Measurements from ENCODE around the gene SLC5A4. TPM values are rescaled to one million over a fixed set of nuclear protein-coding genes. Genes with fewer than 3 reads are reported as not detected.
"Not testable (repeated sequence)": the region's sequence is repeated elsewhere in the genome, so short reads cannot be mapped to it uniquely, and the experiment has no call there.

The SLC5A4 gene

GRCh38 chr22:32195900-32196299 lies 59.2 kb downstream of the SLC5A4 start:
- not testable (repeated sequence) for H3K4me2 ChIP-seq (ENCODE audit: low read length); H3K4me1 ChIP-seq (ENCODE audit: control insufficient read depth, insufficient read depth, low read length); H3K27me3 ChIP-seq (ENCODE audit: control insufficient read depth, insufficient read depth, low read length); H3K9ac ChIP-seq (ENCODE audit: low read depth, low read length); H3K9me3 ChIP-seq (replicated peaks; ENCODE audit: low read length); H3K4me3 ChIP-seq (ENCODE audit: low read length); H3K36me3 ChIP-seq (ENCODE audit: insufficient read depth, low read length)

GRCh38 chr22:32193346-32193745 lies 61.8 kb downstream of the SLC5A4 start:
- H3K27me3 ChIP-seq (ENCODE audit: control insufficient read depth, insufficient read depth, low read length); H3K4me3 ChIP-seq (ENCODE audit: low read length); H3K36me3 ChIP-seq (ENCODE audit: insufficient read depth, low read length); H3K9ac ChIP-seq (ENCODE audit: low read depth, low read length); H3K4me2 ChIP-seq (ENCODE audit: low read length); H3K9me3 ChIP-seq (replicated peaks; ENCODE audit: low read length); H3K4me1 ChIP-seq (ENCODE audit: control insufficient read depth, insufficient read depth, low read length): not testable (repeated sequence)

- not testable (repeated sequence) for H3K4me1 ChIP-seq (ENCODE audit: control insufficient read depth, insufficient read depth, low read length); H3K36me3 ChIP-seq (ENCODE audit: insufficient read depth, low read length); H3K4me2 ChIP-seq (ENCODE audit: low read length); H3K9me3 ChIP-seq (replicated peaks; ENCODE audit: low read length); H3K4me3 ChIP-seq (ENCODE audit: low read length); H3K9ac ChIP-seq (ENCODE audit: low read depth, low read length); H3K27me3 ChIP-seq (ENCODE audit: control insufficient read depth, insufficient read depth, low read length)
Measured at GRCh38 chr22:32191021-32191420, 64.1 kb downstream of the SLC5A4 start.

- H3K36me3 ChIP-seq (ENCODE audit: insufficient read depth, low read length), result no peaks in the 10 kb centered on the region
- H3K9me3 ChIP-seq (replicated peaks; ENCODE audit: low read length), result no peaks in the 10 kb centered on the region
- H3K9ac ChIP-seq (ENCODE audit: low read depth, low read length), result no peak overlapping the region
- no peak overlapping the region for H3K4me3 ChIP-seq (ENCODE audit: low read length)
- no peaks in the 10 kb centered on the region for H3K4me1 ChIP-seq (ENCODE audit: control insufficient read depth, insufficient read depth, low read length)
- no peak overlapping the region for H3K4me2 ChIP-seq (ENCODE audit: low read length)
- no peaks in the 10 kb centered on the region for H3K27me3 ChIP-seq (ENCODE audit: control insufficient read depth, insufficient read depth, low read length)
Measured at GRCh38 chr22:32185821-32186220, 69.3 kb downstream of the SLC5A4 start.

- Histone ChIP-seq H3K36me3 (ENCODE audit: insufficient read depth, low read length) (no peaks in the 10 kb centered on the region), H3K27me3 (ENCODE audit: control insufficient read depth, insufficient read depth, low read length) (peaks cover 3% of the 10 kb centered on the region)
Measured at GRCh38 chr22:32183625-32184024, 71.5 kb downstream of the SLC5A4 start.

GRCh38 chr22:32181043-32181442 lies 74.1 kb downstream of the SLC5A4 start:
- H3K9ac ChIP-seq (ENCODE audit: low read depth, low read length), result no peak overlapping the region
- H3K4me1 ChIP-seq (ENCODE audit: control insufficient read depth, insufficient read depth, low read length), result no peaks in the 10 kb centered on the region
- no peaks in the 10 kb centered on the region for H3K9me3 ChIP-seq (replicated peaks; ENCODE audit: low read length)
- H3K36me3 ChIP-seq (ENCODE audit: insufficient read depth, low read length), result no peaks in the 10 kb centered on the region
- H3K27me3 ChIP-seq (ENCODE audit: control insufficient read depth, insufficient read depth, low read length), result peaks cover 5% of the 10 kb centered on the region
- H3K4me2 ChIP-seq (ENCODE audit: low read length), result no peak overlapping the region
- no peak overlapping the region for H3K4me3 ChIP-seq (ENCODE audit: low read length)

More at GRCh38 chr22:32183625-32184024, 71.5 kb downstream of the SLC5A4 start:
- Histone ChIP-seq H3K4me1 (ENCODE audit: control insufficient read depth, insufficient read depth, low read length) (no peaks in the 10 kb centered on the region), H3K4me2 (ENCODE audit: low read length) (no peak overlapping the region), H3K9me3 (replicated peaks; ENCODE audit: low read length) (no peaks in the 10 kb centered on the region), H3K4me3 (ENCODE audit: low read length) (no peak overlapping the region), H3K9ac (ENCODE audit: low read depth, low read length) (no peak overlapping the region)

GRCh38 chr22:32177221-32177765 lies 77.9 kb downstream of the SLC5A4 start:
- Histone ChIP-seq H3K9me3 (replicated peaks; ENCODE audit: low read length) (no peaks in the 10 kb centered on the region), H3K4me1 (ENCODE audit: control insufficient read depth, insufficient read depth, low read length) (no peaks in the 10 kb centered on the region), H3K4me3 (ENCODE audit: low read length) (no peak overlapping the region), H3K9ac (ENCODE audit: low read depth, low read length) (no peak overlapping the region), H3K4me2 (ENCODE audit: low read length) (no peak overlapping the region), H3K27me3 (ENCODE audit: control insufficient read depth, insufficient read depth, low read length) (peaks cover 20% of the 10 kb centered on the region), H3K36me3 (ENCODE audit: insufficient read depth, low read length) (no peaks in the 10 kb centered on the region)

GRCh38 chr22:32175683-32176644 lies 79.2 kb downstream of the SLC5A4 start:
- peaks cover 20% of the 10 kb centered on the region for H3K27me3 ChIP-seq (ENCODE audit: control insufficient read depth, insufficient read depth, low read length)
- H3K4me3 ChIP-seq (ENCODE audit: low read length), result no peak overlapping the region
- no peak overlapping the region for H3K9ac ChIP-seq (ENCODE audit: low read depth, low read length)
- H3K36me3 ChIP-seq (ENCODE audit: insufficient read depth, low read length), result no peaks in the 10 kb centered on the region
- H3K9me3 ChIP-seq (replicated peaks; ENCODE audit: low read length), result no peaks in the 10 kb centered on the region
- no peak overlapping the region for H3K4me2 ChIP-seq (ENCODE audit: low read length)
- H3K4me1 ChIP-seq (ENCODE audit: control insufficient read depth, insufficient read depth, low read length), result no peaks in the 10 kb centered on the region

- no peak overlapping the region for H3K4me2 ChIP-seq (ENCODE audit: low read length)
- no peaks in the 10 kb centered on the region for H3K4me1 ChIP-seq (ENCODE audit: control insufficient read depth, insufficient read depth, low read length)
- no peak overlapping the region for H3K4me3 ChIP-seq (ENCODE audit: low read length)
- no peaks in the 10 kb centered on the region for H3K36me3 ChIP-seq (ENCODE audit: insufficient read depth, low read length)
- H3K9ac ChIP-seq (ENCODE audit: low read depth, low read length), result no peak overlapping the region
- peaks cover 17% of the 10 kb centered on the region for H3K27me3 ChIP-seq (ENCODE audit: control insufficient read depth, insufficient read depth, low read length)
- no peaks in the 10 kb centered on the region for H3K9me3 ChIP-seq (replicated peaks; ENCODE audit: low read length)
Measured at GRCh38 chr22:32175115-32175514, 80.0 kb downstream of the SLC5A4 start.

Small RNA genes within 50 kb of the gene (small RNA-seq; reads per million reads assigned to genes)
- gene RF02171, result not detected

All from skeletal muscle satellite cell (primary cell).